Measurements from ENCODE around the gene COASY. TPM values are rescaled to one million over a fixed set of nuclear protein-coding genes. Genes with fewer than 3 reads are reported as not detected.

The COASY gene
- total RNA-seq, 1 experiment from 2014 or later: 71.5 TPM

DNA sequence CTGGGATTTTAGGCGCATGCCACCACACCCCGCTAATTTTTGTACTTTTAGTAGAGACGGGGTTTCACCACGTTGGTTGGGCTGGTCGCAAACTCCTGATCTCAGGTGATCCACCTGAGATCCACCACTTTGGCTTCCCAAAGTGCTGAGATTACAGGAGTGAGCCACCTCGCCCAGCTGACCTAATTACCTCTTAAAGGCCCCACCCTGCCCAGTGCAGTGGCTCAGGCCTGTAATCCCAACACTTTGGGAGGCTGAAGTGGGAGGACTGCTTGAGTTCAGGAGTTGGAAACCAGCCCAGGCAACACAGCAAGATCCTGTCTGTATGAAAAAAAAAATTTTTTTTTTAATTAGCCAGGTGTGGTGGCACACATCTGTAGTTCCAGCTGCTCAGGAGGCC is 2.9 kb upstream of the COASY start:
- no peak for DNase-seq (ENCODE audit: low spot score)
- Histone ChIP-seq H3K4me3 (ENCODE audit: low read depth, low read length, poor library complexity, severe bottlenecking) (no peak overlapping the region), H3K36me3 (ENCODE audit: insufficient read depth, low read length, poor library complexity, severe bottlenecking) (peaks cover 1% of the 10 kb centered on the region), H3K4me1 (ENCODE audit: insufficient read depth, low read length, poor library complexity, severe bottlenecking) (peaks cover 4% of the 10 kb centered on the region), H3K9me3 (ENCODE audit: low read depth, low read length, poor library complexity, severe bottlenecking) (no peaks in the 10 kb centered on the region), H3K27me3 (replicated peaks; ENCODE audit: insufficient read depth, low read depth, low read length, poor library complexity) (no peaks in the 10 kb centered on the region), H3K27ac (ENCODE audit: low read depth, low read length, poor library complexity, severe bottlenecking) (no peak overlapping the region)
- CTCF ChIA-PET: no interaction called here
- POLR2A ChIA-PET (ENCODE audit: low non-redundant PET): no interaction called here
- BruUV-seq (replicated peaks): no TSS peak
- TF ChIP-seq EZH2 (IDR thresholded peaks at IDR 0.05; ENCODE audit: borderline replicate concordance, low read depth, low read length, poor library complexity, severe bottlenecking): no peak
- TF ChIP-seq, protein P1, sequence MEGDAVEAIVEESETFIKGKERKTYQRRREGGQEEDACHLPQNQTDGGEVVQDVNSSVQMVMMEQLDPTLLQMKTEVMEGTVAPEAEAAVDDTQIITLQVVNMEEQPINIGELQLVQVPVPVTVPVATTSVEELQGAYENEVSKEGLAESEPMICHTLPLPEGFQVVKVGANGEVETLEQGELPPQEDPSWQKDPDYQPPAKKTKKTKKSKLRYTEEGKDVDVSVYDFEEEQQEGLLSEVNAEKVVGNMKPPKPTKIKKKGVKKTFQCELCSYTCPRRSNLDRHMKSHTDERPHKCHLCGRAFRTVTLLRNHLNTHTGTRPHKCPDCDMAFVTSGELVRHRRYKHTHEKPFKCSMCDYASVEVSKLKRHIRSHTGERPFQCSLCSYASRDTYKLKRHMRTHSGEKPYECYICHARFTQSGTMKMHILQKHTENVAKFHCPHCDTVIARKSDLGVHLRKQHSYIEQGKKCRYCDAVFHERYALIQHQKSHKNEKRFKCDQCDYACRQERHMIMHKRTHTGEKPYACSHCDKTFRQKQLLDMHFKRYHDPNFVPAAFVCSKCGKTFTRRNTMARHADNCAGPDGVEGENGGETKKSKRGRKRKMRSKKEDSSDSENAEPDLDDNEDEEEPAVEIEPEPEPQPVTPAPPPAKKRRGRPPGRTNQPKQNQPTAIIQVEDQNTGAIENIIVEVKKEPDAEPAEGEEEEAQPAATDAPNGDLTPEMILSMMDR (conservative IDR thresholded peaks at IDR 0.05; ENCODE audit: low read depth, low read length): no peak
- intact Hi-C loops (cut with micrococcal nuclease; ENCODE audit: unreplicated experiment): no loop called here

DNA sequence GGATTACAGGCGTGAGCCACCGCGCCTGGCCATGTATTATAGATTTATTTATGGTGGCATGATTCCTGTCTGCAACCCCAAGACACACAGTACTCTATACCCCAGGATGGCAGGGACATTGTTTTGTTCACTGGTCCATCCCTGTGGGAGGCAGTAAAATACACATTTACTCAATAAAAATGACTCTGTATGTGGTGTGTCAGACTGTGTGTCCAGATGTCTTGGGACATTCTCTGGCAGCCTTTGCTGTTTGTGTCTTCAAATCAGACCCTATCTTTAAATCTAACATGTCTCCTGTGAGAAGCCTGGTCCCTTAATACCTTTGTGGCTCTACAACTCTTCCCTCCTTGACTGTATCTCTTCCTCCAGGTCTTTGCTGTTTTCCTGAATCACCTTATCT is 1.7 kb upstream of the COASY start:
- no peak for TF ChIP-seq EZH2 (IDR thresholded peaks at IDR 0.05; ENCODE audit: borderline replicate concordance, low read depth, low read length, poor library complexity, severe bottlenecking)
- TF ChIP-seq, protein P1 (conservative IDR thresholded peaks at IDR 0.05; ENCODE audit: low read depth, low read length): no peak
- peaks cover 11% of the 10 kb centered on the region for H3K36me3 ChIP-seq (ENCODE audit: insufficient read depth, low read length, poor library complexity, severe bottlenecking)
- H3K9me3 ChIP-seq (ENCODE audit: low read depth, low read length, poor library complexity, severe bottlenecking): no peaks in the 10 kb centered on the region
- no peak overlapping the region for H3K27ac ChIP-seq (ENCODE audit: low read depth, low read length, poor library complexity, severe bottlenecking)
- no peak overlapping the region for H3K4me3 ChIP-seq (ENCODE audit: low read depth, low read length, poor library complexity, severe bottlenecking)
- no TSS peak for BruUV-seq (replicated peaks)
- intact Hi-C loops (cut with micrococcal nuclease; ENCODE audit: unreplicated experiment): no loop called here
- DNase-seq (ENCODE audit: low spot score): no peak
- H3K27me3 ChIP-seq (replicated peaks; ENCODE audit: insufficient read depth, low read depth, low read length, poor library complexity): no peaks in the 10 kb centered on the region
- peaks cover 4% of the 10 kb centered on the region for H3K4me1 ChIP-seq (ENCODE audit: insufficient read depth, low read length, poor library complexity, severe bottlenecking)
- ChIA-PET CTCF (no interaction called here), POLR2A (ENCODE audit: low non-redundant PET) (no interaction called here)

DNA sequence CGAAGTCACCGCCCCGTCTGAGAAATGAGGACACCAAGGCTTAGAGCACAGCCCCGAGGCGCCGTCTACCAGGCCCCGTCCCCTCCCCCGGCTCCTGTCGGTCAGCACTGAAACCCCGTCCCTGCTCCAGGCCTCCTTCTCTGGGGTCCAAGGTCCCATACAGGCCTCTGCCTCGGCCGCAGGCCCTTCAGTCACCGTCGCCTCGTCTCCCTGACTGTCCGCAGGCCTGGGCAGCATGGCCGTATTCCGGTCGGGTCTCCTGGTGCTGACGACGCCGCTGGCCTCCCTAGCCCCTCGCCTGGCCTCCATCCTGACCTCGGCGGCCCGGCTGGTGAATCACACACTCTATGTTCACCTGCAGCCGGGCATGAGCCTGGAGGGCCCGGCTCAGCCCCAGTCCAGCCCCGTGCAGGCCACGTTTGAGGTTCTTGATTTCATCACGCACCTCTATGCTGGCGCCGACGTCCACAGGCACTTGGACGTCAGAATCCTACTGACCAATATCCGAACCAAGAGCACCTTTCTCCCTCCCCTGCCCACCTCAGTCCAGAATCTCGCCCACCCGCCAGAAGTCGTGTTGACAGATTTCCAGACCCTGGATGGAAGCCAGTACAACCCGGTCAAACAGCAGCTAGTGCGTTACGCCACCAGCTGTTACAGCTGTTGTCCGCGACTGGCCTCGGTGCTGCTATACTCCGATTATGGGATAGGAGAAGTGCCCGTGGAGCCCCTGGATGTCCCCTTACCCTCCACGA is 617 bp downstream of the COASY start:
- POLR2A ChIA-PET (ENCODE audit: low non-redundant PET): no interaction called here
- no peak for TF ChIP-seq EZH2 (IDR thresholded peaks at IDR 0.05; ENCODE audit: borderline replicate concordance, low read depth, low read length, poor library complexity, severe bottlenecking)
- TF ChIP-seq, protein P1 (conservative IDR thresholded peaks at IDR 0.05; ENCODE audit: low read depth, low read length): no peak
- CTCF ChIA-PET: no interaction called here
- H3K4me3 ChIP-seq (ENCODE audit: low read depth, low read length, poor library complexity, severe bottlenecking): peak overlapping the region; percentile 83
- intact Hi-C loops (cut with micrococcal nuclease; ENCODE audit: unreplicated experiment): no loop called here
- H3K4me1 ChIP-seq (ENCODE audit: insufficient read depth, low read length, poor library complexity, severe bottlenecking): peaks cover 10% of the 10 kb centered on the region
- DNase-seq (ENCODE audit: low spot score): peak; percentile 17
- H3K27ac ChIP-seq (ENCODE audit: low read depth, low read length, poor library complexity, severe bottlenecking): peak overlapping the region; percentile 85
- H3K27me3 ChIP-seq (replicated peaks; ENCODE audit: insufficient read depth, low read depth, low read length, poor library complexity): no peaks in the 10 kb centered on the region
- BruUV-seq (replicated peaks): TSS peak; percentile 60
- H3K36me3 ChIP-seq (ENCODE audit: insufficient read depth, low read length, poor library complexity, severe bottlenecking): peaks cover 13% of the 10 kb centered on the region
- no peaks in the 10 kb centered on the region for H3K9me3 ChIP-seq (ENCODE audit: low read depth, low read length, poor library complexity, severe bottlenecking)
